GM12874 (cell line): ENCODE measurements around the gene AHSG.
A peak's percentile ranks its signal among the peaks of the same experiment; 100 is the strongest.

ENCODE experiments used
- CTCF ChIP-seq: IDR thresholded peaks from 2 replicates; pipeline ENCODE4 v1.5.1; 2011; ENCODE audit warnings: low read depth, mild to moderate bottlenecking, control low read depth, low read length, moderate library complexity; ENCODE audit not compliant: insufficient read depth

Gene AHSG

GRCh38 chr3:186605078-186605477, 7.8 kb upstream of the AHSG start:
- no peak for TF ChIP-seq CTCF

- TF ChIP-seq CTCF = no peak
These were observed 7.0 kb upstream of the AHSG start for GRCh38 chr3:186605561-186606545.

- no peak for TF ChIP-seq CTCF
These were observed 4.1 kb upstream of the AHSG start for GRCh38 chr3:186608624-186609215.

- TF ChIP-seq CTCF = peak; percentile 27; the same call in 1 of the 2 replicates
These were observed 3.5 kb upstream of the AHSG start for GRCh38 chr3:186609247-186609868.

GRCh38 chr3:186612065-186612464, 795 bp upstream of the AHSG start:
- TF ChIP-seq CTCF = no peak

- TF ChIP-seq CTCF = no peak
These were observed 891 bp downstream of the AHSG start for GRCh38 chr3:186613637-186614265.

GRCh38 chr3:186614266-186614596, 1.4 kb downstream of the AHSG start:
- no peak for TF ChIP-seq CTCF
